ENCODE results near the gene OR4D2.
A peak's percentile ranks its signal among the peaks of the same experiment; 100 is the strongest.

Gene OR4D2

DNA sequence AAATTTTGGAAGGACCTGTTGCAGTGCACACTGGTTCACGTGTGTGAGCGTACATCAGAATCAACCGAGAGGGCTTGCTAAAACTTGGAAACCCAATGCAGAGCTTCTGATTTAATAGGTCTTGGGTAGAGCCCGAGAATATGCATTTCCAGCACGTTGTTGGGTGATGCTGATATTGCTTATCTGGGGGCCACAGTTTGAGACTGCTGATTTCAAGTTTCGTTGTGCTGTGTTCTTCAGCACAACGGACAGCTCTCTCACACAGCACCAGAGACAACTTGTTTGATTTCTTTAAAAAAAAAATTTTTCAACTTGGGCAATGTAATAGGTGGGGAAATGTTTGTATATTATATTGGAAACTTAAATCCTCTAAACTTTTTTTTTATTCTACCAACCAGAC, 9.4 kb downstream of the OR4D2 start:
- DNase-seq, result no peak

GRCh38 chr17:58181796-58182195, 15.0 kb downstream of the OR4D2 start:
- no peak for DNase-seq

GRCh38 chr17:58183514-58183913, 16.7 kb downstream of the OR4D2 start:
- DNase-seq, result no peak

GRCh38 chr17:58184308-58184985, 17.7 kb downstream of the OR4D2 start:
- DNase-seq, result peak; percentile 7

DNA sequence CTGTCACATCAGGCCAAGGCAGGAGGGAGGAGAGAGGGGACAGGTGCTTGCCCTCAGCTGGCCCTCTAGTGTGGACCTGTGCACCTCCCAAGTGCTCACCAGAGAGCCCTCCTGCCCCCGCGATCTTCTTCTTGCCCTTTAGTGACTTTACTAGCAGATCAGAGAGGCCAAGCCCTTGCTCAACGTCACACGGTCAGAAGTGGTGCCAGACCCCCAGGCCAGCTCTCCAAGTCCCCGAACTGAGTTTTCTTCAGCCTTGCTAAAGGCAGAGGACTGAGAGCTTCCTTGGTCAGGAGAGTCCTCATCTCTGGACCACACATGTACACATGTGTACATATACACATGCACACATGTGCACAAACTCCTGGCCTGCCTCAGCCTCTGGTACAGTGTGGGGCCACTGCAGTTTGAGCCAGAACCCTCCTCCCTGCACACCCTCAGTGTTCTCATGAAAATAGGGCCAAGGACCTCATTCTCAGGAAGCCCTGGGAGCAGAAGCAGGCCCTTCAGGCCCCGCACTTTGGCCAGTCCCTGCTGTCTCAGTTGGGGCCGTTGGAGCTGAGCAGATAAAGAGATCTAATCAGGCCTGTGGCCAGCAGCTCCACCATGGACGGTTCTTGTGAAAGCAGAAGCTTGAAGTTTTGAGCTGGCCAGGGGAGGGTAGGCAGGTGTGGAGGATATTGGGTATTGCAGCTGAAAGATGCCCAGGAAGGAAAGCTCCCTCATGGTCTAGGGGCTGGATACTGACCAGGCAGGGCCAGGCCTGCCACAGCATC, 18.4 kb downstream of the OR4D2 start:
- no peak for DNase-seq

DNA sequence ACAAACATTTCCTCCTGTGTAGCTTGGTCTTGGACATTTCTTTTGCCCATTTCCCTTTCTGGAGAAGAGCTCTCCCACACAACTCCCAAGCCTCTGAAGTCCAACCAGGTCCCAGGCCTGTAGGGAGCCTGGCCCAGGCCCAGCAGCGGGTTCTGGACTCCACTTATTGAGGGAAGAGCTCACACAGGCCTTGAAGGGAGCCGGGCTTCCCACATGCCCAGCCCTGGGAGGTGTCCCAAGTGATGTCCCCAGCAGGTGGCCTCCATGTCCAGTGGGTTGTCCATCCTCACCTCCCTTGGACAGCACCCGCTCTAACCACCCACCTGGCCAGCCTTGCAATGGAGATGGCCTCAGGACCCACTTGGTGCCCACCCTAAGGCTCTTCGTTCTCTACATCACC, 19.8 kb downstream of the OR4D2 start:
- no peak for DNase-seq

- no peak for DNase-seq
These were observed 20.3 kb downstream of the OR4D2 start for GRCh38 chr17:58187063-58187462.

- DNase-seq, result no peak
These were observed 20.9 kb downstream of the OR4D2 start for GRCh38 chr17:58187675-58188074.

DNA sequence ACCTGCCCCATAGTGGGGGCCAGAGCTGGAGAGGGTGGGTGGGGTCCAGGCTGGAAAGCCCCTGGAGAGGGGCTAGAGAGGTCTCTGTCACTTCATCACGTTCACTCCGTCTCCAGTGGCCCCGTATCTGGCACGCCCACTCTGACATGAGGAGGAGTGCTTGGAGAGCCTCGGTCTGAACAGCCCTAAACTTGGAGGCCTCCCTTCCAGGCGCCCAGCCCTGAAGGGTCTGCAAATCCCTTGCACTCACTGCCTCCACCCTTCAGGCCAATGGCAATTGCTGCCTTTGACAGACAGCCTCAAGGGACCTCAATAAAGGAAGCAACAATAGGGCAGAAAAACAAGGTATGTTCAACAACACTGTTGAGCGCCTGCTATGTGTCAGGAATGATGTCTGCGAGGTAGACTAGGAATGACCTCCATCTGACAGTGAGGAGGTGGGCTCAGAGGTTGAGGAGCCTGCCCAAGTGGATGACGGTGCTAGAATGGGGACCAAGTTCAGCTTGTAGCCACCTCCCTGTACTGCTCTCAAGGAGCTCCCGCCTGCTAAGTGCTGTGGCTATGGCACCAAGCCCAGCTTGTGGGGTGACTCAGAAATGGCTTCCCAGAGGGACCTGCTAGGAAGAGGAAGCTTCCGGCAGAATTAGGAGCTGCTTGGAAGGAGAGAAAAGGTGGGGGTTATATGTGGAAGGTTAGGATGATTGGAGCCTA, 22.8 kb downstream of the OR4D2 start:
- no peak for DNase-seq

GRCh38 chr17:58191241-58191896, 24.6 kb downstream of the OR4D2 start:
- no peak for DNase-seq

DNA sequence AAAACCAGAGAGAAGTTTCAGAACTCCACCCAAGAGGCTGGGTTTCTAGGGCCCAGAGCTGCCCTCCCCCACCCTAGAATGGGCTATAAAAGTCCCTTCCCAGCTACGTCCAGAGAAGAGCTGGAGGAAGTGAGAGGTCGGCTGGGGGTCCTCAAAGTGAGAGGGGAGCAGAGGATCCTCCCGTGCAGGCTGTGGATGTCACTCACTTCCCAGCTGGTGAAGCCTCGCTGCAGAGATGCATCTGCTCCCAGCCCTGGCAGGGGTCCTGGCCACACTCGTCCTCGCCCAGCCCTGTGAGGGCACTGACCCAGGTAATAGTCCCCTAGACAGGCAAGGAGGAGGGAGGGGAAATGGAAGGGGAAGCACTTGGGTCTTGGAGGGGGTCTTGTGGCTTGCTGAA, 25.8 kb downstream of the OR4D2 start, which contains the start of gene EPX:
EPX (plus strand) TSS at position 115 of the 400 bp plus-strand sequence; CDS start at position 236, 121 bp downstream.
- DNase-seq, result no peak

DNA sequence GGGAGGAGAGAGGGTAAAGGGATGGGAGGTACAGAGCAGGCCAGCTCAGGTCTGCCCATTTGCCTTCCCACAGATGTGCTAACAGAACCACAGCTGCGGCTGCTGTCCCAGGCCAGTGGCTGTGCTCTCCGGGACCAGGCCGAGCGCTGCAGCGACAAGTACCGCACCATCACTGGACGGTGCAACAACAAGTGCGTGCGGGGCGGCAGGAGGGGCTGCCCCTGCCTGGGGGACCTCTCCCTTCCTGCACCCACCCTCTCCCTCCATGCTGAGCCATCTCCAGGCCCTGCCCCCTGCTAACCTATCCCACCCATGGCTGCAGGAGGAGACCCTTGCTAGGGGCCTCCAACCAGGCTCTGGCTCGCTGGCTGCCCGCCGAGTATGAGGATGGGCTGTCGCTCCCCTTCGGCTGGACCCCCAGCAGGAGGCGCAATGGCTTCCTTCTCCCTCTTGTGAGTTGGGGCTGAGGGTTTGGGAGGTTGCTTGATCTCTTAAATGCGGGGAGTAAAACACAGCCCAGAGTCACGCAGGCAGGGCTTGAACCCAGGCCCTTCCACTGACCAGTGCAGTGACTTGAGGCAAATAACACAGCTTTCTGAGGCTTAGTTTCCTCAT, 27.0 kb downstream of the OR4D2 start:
- no peak for DNase-seq

DNA sequence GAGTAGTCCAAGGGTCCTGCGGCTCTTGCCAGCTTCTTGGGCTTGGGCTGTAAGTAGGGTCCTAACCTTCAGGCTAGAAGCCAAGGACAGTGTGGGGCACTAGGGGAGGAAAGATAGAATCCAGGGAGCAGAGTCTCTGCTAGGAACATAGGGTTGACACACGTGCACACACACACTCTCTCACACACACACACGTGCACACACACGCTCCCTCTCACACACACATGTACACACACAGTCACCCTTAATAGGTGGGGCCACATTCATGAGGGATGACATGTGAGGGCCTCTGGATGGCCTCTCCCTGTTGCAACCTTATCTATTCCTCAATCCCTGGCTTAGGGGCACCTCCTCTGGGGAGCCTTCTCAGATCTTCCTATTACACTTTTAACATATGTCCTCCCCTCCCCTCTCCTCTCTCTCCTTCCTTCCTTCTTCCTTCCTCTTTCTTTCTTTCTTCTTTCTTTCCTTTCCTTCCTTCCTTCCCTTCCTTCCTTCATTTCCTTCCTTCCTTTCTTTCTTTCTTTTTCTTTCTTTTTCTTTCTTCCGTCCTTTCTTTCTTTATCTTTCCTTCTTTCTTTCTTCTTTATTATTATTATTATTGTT, 28.8 kb downstream of the OR4D2 start:
- no peak for DNase-seq

- DNase-seq, result no peak
These were observed 29.8 kb downstream of the OR4D2 start for GRCh38 chr17:58196610-58197009.

- peak; percentile 19 for DNase-seq
These were observed 33.3 kb downstream of the OR4D2 start for GRCh38 chr17:58200024-58200633.

GRCh38 chr17:58202859-58203258, 36.1 kb downstream of the OR4D2 start:
- DNase-seq, result no peak

GRCh38 chr17:58204796-58205195, 38.0 kb downstream of the OR4D2 start:
- DNase-seq, result no peak

- DNase-seq, result no peak
These were observed 39.2 kb downstream of the OR4D2 start for GRCh38 chr17:58205936-58206335.

DNA sequence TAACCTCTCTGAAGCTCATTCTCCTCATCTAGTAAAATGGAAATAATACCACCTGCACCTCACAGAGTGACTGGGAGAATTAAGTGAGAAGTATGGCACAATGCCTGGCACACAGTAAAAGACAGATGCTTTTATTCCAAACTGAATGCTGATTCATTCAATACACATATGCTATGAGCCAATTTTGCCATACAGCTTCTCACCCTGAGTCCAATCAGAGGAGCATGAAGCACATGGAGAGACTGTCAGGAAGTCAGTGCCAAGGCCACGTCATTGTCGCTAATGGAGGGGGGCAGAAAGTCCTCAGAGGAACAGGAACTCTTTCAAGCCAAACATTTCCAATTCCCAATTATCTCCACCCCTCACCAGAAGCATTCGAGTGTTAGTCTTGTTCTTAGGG, 40.7 kb downstream of the OR4D2 start:
- DNase-seq, result no peak

GRCh38 chr17:58208344-58208743, 41.6 kb downstream of the OR4D2 start:
- DNase-seq, result no peak

- DNase-seq, result no peak
These were observed 44.1 kb downstream of the OR4D2 start for GRCh38 chr17:58210922-58211321.

GRCh38 chr17:58215685-58216084, 48.9 kb downstream of the OR4D2 start:
- no peak for DNase-seq
